HepG2 (cell line): ENCODE data around the gene NIPAL3. TPM values are rescaled to one million over a fixed set of nuclear protein-coding genes. Genes with fewer than 3 reads are reported as not detected.
A peak's percentile ranks its signal among the peaks of the same experiment; 100 is the strongest.

Source experiments
- HNF1A ChIP-seq, 2 experiments: sonication (generic) in 1 of 2; formaldehyde crosslinking in 1 of 2; IDR thresholded peaks; 2 replicates each; pipeline versions ENCODE4 v1.4.0 to v1.6.1; 2016 to 2020; ENCODE audit warnings: borderline replicate concordance in 1 of 2, low read depth in 1 of 2, mild to moderate bottlenecking in 1 of 2, missing genetic modification reagents in 1 of 2
- HOXA3 ChIP-seq: sonication (generic); formaldehyde crosslinking; IDR thresholded peaks from 2 replicates; pipeline ENCODE4 v1.5.0; 2020; ENCODE audit warnings: missing genetic modification reagents
- POLR2G ChIP-seq: fragments of 200-400 bp; formaldehyde crosslinking; IDR thresholded peaks from 2 replicates; pipeline ENCODE4 v1.6.1; 2018; ENCODE audit warnings: mild to moderate bottlenecking, low read depth, low read length, moderate library complexity
- SAP130 ChIP-seq: IDR thresholded peaks from 2 replicates; pipeline ENCODE4 v1.6.1; 2016; ENCODE audit warnings: low read depth
- SKI ChIP-seq: fragments of 450-650 bp; IDR thresholded peaks from one replicate; pipeline ENCODE4 v1.6.1; 2018; ENCODE audit warnings: mild to moderate bottlenecking; ENCODE audit not compliant: partially characterized antibody
- YEATS4 ChIP-seq: sonication (generic); formaldehyde crosslinking; IDR thresholded peaks from 2 replicates; pipeline ENCODE4 v1.4.0; 2020; ENCODE audit warnings: missing genetic modification reagents, borderline replicate concordance
- ZNF777 ChIP-seq: sonication (generic); formaldehyde crosslinking; IDR thresholded peaks from 2 replicates; pipeline ENCODE4 v1.4.0; 2020; ENCODE audit warnings: missing genetic modification reagents
- polyA plus RNA-seq, 8 experiments: library from polyadenylated mRNA; depleted of rRNA in 3 of 8; stranded (reverse) in 7 of 8; unstranded in 1 of 8; fragments of >200 nt; fragmentation: Illumina TruSeq in 4 of 8; extraction: Trizol in 4 of 8; gene quantifications; 2 replicates each; pipeline versions ENCODE4 v1.2.1 to v1.2.3, GENCODE V29; 2011 to 2016; ENCODE audit warnings: low read depth in 4 of 8, missing spikeins in 1 of 8, mixed read lengths in 1 of 8; ENCODE audit not compliant: insufficient read depth in 1 of 8
- total RNA-seq, 5 experiments: library from RNA; depleted of rRNA; stranded (reverse); fragments of >200 nt; fragmentation: Illumina TruSeq; extraction: Trizol; gene quantifications; 2 replicates each; pipeline ENCODE4 v1.2.3, GENCODE V29; 2016; ENCODE audit warnings: low read depth in 1 of 5
- TF ChIP-seq, protein P1 (sequence below): sonication (generic); formaldehyde crosslinking; IDR thresholded peaks from 2 replicates; pipeline ENCODE4 v1.4.0; 2020; ENCODE audit warnings: missing genetic modification reagents

NIPAL3 gene
- total and polyA plus RNA-seq, 2 of the 13 experiments (the other 11 are each of a cell fraction or from before 2014, with no cell fraction given), result 5.6 to 8.6 TPM

DNA sequence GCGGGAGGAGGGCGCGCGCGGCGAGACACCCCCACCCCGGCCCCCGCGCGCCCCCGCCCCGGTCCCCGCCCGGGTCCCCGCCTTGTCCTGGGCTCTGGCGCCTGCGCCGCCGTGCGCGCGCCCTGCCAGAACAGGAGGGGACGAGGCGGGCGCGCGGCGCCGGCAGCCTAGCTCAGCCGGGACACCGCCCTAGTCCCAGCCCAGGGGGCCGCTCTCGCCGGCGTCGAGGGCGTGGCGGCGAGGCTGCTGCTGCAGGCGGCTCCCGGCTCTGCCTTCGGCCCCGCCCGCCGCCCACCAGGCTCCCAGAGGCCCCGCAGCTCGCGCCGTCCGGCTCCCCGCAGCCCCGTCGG, 87.1 kb downstream of the NIPAL3 start, which contains the start of gene RCAN3 (continued):
- 0 out of 2 replicates have a peak, but pooled peaks have one; percentile 34 for TF ChIP-seq YEATS4
- peak; percentile 60 for TF ChIP-seq SKI
- TF ChIP-seq, protein P1, sequence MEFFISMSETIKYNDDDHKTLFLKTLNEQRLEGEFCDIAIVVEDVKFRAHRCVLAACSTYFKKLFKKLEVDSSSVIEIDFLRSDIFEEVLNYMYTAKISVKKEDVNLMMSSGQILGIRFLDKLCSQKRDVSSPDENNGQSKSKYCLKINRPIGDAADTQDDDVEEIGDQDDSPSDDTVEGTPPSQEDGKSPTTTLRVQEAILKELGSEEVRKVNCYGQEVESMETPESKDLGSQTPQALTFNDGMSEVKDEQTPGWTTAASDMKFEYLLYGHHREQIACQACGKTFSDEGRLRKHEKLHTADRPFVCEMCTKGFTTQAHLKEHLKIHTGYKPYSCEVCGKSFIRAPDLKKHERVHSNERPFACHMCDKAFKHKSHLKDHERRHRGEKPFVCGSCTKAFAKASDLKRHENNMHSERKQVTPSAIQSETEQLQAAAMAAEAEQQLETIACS, result peak; percentile 90
- TF ChIP-seq HNF1A (IDR thresholded peaks at IDR 0.05; ENCODE audit: low read depth), result no peak
- TF ChIP-seq HNF1A (CRISPR knock-in tag; IDR thresholded peaks at IDR 0.05; ENCODE audit: borderline replicate concordance), result no peak
- TF ChIP-seq ZNF777 (CRISPR knock-in tag), result peak; percentile 49; the same call in 1 of the 2 replicates
- TF ChIP-seq POLR2G, result peak; percentile 5; the same call in 1 of the 2 replicates
- no peak for TF ChIP-seq HOXA3
- peak; percentile 28 for TF ChIP-seq SAP130 (CRISPR knock-in tag)
